GM20431 (cell line): ENCODE measurements around the gene KCNJ16.

Experiments used
- in situ Hi-C: fragments of 300-500 bp; cut with MseI, MboI; formaldehyde crosslinking; loops from one replicate; pipeline ENCODE4 v1.15.0; 2020; ENCODE audit warnings: low sequenced_read_pairs; ENCODE audit not compliant: unreplicated experiment

KCNJ16 gene

DNA sequence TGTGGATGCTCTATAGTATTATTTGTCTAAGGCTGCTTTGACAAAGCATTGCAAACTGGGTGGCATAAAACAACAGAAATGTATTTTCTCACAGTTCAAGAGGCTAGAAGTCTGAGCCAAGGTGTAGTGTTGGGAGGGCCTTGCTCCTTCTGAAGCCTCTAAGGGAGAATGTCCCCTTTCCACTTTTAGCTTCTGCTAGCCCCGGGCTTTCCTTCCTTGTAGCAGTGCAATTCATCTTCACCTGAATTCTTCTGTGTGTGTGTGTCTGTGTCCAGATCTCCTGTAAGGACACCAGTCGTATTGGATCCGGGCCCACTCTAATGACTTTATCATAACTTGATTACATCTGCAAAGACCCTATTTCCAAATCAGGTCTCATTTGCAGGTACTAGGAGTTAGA is 18.1 kb downstream of the KCNJ16 start:
- in situ Hi-C loops = no loop called here

DNA sequence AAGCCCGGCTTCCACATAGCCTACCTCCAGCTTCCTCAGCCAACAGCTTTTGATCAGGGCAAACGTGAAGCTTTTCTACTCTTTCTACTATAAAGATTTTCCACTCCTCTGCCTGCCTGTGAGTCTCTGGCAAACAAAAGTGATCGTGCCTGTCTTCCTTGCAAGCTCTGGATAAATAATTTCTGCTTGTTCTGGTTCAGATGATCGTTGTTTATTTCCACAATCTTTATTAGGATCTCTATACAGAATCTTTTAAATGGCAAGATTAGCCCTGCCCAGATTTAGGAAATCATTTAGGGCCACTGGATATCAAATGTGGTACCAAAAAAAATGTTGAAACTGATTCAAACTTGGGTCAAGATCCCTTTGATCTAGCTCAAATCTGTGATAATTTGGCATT is 20.4 kb downstream of the KCNJ16 start:
- in situ Hi-C loops = no loop called here

- in situ Hi-C loops = no loop called here
Observed at GRCh38 chr17:70096861-70097260, 21.8 kb downstream of the KCNJ16 start.

- in situ Hi-C loops = no loop called here
Observed at GRCh38 chr17:70098030-70098429, 23.0 kb downstream of the KCNJ16 start.

- in situ Hi-C loops = no loop called here
Observed at GRCh38 chr17:70099294-70099693, 24.3 kb downstream of the KCNJ16 start.

- in situ Hi-C loops = no loop called here
Observed at GRCh38 chr17:70099884-70100283, 24.9 kb downstream of the KCNJ16 start.

DNA sequence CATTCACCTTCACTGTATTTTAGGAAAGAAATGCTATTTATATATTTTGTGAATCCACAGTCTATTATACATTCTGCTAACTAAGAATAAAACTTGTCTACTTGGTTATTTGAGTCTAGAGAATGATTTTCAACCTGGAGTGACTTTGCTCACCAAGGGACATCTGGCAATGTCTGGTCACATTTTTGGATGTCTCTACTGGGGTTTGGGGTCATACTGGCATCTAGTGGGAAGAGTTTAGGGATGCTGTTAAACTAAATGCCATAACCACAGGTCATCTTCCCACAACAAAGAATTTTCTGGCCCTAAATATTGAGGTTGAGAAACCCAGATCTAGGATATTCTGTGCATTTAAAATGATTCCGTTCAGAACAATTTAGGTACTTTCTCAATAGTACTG is 26.0 kb downstream of the KCNJ16 start:
- in situ Hi-C loops = no loop called here

DNA sequence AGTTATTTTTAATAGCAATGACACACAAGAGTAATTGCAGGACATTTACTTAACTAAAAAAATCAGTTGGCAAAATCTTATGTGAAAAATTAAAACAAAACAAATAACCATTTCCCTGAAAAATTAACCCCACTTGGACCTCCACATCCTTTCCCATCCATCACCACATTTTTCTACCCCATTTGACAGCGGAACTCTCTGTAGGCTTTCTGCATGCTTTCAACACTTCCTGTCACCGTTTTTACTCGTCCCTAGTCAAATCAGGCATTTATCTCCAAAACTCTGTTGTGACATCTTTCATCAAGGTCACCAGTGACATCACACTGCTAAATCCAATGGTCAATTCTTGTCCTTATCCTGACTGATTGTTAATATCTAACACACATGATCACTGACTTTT is 27.5 kb downstream of the KCNJ16 start:
- in situ Hi-C loops = no loop called here

DNA sequence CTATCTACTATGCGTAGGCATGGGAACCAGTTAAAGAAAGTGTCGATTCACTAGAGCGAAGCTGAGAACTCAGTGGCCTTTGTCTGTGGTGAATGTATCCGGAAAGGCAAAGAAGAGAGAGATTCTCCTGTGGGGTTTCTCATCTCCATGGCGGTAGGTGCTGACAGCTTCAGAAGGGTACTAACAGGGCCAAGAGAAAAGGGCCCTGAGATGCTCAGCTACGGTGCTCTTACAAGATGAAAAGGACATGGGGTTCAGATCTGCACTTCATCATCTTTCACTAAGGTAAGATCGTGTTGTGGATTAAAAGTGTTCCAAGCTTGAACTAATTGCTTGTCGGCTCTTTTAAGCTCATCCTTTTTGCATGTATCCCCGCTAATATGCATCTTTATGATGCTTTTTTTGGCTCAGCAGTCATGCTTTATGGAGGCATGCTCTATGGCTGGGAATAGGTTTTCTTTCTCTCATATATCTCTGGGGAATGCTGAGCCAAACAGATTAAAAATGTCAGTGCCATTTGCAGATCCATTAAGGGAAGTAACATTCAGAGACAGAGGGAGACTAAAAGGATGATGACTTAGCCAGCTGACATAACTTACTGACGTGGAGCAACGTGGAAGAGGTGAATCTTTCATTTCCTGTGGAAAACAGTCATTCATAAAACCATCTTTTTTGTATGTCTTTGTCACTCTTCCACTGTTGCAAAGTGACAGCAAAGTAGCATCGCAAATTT is 29.9 kb downstream of the KCNJ16 start:
- in situ Hi-C loops = no loop called here

DNA sequence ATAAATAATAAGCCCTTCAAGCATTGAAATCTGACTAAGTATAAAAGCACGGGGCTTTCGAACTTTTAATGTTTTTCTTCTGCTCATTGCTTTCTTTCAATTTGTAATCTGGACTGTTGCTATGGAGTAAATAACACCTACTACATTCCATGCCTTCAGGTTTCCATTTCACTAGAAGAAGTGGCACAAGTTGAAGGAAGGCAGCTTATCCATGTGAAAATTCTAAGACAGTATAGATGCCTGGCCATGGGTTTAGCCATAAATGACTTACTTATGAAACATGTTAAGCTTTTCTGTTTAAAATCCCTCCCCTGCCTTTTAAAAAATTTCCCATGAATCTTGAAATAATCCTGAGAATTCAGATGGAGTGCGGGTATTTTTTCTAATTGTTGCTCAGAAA is 30.6 kb downstream of the KCNJ16 start:
- in situ Hi-C loops = no loop called here

GRCh38 chr17:70106551-70106950 is 31.5 kb downstream of the KCNJ16 start:
- in situ Hi-C loops = no loop called here

DNA sequence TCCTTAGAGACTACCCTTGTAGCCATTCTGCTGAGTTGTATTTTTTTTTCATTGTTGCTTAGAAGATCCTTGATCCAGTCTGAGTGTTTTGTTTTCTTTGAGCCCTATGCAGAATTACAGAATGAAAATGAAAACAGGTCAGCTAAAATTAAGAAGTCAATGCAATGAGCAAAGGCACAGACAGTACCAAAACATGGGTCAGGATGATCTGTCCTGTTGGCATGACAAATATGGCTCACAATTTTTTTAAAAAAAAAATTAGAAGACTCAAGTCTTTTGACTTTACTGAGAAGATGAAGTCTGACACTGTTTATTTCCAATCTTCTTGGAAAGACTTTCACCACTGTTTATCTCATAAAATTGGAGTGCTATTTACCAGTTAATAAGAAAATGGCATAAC is 32.4 kb downstream of the KCNJ16 start:
- in situ Hi-C loops = no loop called here

GRCh38 chr17:70107904-70108565 is 33.0 kb downstream of the KCNJ16 start:
- in situ Hi-C loops = no loop called here

DNA sequence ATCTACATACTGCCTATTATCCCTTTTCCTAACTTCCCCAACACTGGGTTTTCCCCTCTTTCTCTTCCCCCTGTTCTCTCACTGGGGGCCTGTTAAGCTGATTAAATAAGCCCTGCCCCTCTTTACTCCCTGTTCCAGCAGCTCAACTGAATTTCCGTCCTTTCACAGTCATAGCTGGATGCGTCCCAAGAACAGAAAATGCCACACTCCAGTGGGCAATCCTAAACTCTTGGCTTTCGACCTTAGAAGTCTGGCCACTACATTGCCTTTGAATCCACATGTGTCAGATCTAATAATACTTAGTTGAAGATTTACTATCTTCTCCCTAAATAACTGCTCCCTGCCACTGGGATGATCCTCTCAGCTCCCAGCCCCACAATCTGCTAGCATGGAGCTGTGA is 34.5 kb downstream of the KCNJ16 start:
- in situ Hi-C loops = no loop called here

DNA sequence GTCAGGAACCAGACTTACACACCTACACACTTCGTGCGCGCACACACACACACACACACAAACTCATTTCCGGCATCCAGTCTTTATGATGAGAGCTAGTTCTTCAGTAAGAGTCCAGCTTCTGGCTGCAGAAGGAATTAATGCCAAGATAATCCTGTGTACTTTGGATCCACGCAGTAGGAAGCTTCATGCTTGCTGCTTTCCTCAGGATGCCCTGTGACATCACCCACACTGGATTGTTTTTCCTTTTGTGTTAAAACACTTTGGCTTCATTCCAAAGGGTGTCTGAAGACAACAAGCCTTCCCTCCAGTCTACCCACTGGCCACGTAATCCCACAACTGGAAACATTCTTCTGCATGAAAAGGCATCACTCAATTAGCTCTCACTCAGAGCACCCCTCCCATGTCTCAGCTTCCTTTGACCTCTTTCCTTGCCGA is 35.4 kb downstream of the KCNJ16 start:
- in situ Hi-C loops = no loop called here

- in situ Hi-C loops = no loop called here
Observed at GRCh38 chr17:70111201-70111600, 36.2 kb downstream of the KCNJ16 start.

DNA sequence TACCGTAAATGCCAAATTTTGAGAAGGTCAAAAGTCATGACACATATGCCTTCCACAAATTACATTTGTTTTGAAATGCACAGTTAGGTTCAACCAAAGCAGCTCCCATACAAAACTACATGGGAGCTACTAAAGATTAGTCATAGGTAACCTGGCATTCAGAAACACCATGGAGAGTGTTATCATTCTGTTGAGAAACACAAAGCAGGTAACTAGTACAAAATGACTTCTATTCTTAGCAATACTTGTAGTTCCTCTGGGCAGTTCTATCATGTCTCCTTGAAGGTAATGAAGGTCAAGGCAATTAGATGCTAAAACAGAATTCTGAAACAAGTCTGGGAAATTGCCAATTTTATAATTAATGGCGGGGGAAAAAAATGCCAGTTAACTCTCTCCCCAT is 39.4 kb downstream of the KCNJ16 start:
- in situ Hi-C loops = no loop called here

DNA sequence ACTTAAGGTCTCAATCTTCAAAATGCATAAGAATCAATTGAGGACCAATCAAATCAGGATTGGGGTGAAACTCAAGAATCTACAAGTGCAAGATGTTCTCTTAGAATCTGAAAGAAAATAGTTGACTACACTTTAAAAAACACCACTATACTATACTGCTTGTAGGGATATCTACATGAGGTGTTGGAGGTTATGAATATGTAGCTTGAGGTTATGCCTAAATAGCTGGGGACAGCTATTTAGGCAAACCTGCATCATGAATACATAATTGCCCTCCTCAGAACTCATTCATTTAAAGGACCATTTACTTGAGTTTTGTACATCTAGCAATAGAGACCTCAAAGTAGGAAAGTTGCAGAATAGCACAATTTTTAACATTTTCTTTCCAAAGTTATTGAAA is 40.1 kb downstream of the KCNJ16 start:
- in situ Hi-C loops = no loop called here

DNA sequence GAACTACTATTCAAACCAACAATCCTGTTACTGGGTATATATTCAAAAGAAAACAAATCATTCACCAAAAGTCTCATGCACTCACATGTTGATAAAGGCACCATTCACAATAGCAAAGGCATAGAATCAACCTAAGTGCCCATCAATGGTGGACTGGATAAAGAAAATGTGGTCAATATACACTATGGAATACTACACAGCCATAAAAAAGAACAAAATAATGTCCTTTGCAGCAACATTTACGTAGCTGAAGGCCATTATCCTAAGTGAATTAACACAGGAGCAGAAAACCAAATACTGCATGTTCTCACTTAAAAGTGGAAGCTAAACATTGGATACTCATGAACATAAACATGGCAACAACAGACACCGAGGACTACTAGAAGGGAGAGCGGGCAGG is 41.9 kb downstream of the KCNJ16 start:
- in situ Hi-C loops = no loop called here

DNA sequence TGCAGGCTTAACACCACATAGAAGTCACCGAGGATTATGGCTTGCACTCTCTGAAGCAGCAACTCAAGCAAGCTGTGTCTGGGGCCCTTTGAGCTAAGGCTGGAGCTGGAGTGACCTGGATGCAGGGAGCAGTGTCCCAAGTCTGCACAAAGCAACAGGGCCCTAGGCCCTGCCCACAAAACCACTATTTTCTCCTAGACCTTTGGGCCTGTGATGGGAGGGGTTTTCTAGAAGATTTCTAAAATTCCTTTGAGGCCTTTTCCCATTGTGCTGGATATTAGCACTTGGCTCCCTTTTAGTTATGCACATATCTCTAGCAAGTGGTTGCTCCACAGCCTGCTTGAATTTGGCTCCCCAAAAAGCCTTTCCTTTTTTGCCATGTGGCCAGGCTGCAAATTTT is 44.5 kb downstream of the KCNJ16 start:
- in situ Hi-C loops = no loop called here

DNA sequence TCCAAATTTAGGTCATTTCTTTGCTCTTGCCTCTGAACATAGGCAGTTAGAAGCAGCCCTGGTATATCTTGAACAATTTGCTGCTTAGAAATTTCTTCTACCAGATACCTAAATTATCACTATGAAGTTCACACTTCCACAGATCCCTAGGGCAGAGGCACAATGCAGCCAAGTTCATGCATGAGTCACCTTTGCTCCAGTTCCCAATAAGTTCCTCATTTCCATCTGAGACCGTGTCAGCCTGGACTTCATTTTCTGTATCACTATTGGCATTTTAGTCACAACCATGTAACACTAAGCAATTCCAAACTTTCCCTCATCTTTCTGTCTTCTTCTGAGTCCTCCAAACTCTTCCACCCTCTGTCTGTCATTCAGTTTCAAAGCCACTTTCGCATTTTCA is 45.0 kb downstream of the KCNJ16 start:
- in situ Hi-C loops = no loop called here

DNA sequence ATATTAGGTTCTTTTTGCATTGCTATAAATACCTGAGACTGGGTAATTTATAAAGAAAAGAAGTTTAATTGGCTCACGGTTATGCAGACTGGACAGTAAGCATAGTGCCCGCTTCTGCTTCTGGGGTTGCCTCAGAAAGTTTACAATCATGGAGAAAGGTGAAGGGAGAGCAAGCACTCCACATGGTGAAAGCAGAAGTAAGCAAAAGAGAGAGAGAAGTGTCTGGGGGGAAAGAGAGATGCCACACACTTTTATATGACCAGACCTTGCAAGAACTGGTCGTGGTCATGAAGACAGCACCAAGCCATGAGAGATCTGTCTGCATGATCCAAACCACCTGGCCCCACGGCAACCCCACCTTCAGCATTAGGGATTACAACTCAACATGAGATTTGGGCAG is 45.4 kb downstream of the KCNJ16 start:
- in situ Hi-C loops = no loop called here
